GM19238 (cell line): Measurements from ENCODE around the gene EN1.

Experiments
- DNase-seq: peaks from one replicate; pipeline ENCODE4 v3.0.0; 2011; ENCODE audit warnings: low spot score; ENCODE audit not compliant: insufficient read length

The EN1 gene

GRCh38 chr2:118843483-118844132 is 3.8 kb downstream of the EN1 start:
- no peak for DNase-seq

- no peak for DNase-seq
Observed at GRCh38 chr2:118842661-118843482, 4.6 kb downstream of the EN1 start.

GRCh38 chr2:118841828-118842461 is 5.5 kb downstream of the EN1 start:
- no peak for DNase-seq

- no peak for DNase-seq
Observed at GRCh38 chr2:118841450-118841827, 6.0 kb downstream of the EN1 start.

GRCh38 chr2:118838741-118839455 is 8.6 kb downstream of the EN1 start:
- no peak for DNase-seq

GRCh38 chr2:118837621-118838020 is 9.8 kb downstream of the EN1 start:
- no peak for DNase-seq

- DNase-seq: no peak
Observed at GRCh38 chr2:118837067-118837466, 10.4 kb downstream of the EN1 start.

- DNase-seq: no peak
Observed at GRCh38 chr2:118836411-118836930, 11.0 kb downstream of the EN1 start.

- no peak for DNase-seq
Observed at GRCh38 chr2:118835746-118836410, 11.6 kb downstream of the EN1 start.

GRCh38 chr2:118834901-118835745 is 12.3 kb downstream of the EN1 start:
- no peak for DNase-seq

GRCh38 chr2:118834440-118834810 is 13.0 kb downstream of the EN1 start:
- no peak for DNase-seq

GRCh38 chr2:118833716-118834439 is 13.6 kb downstream of the EN1 start:
- DNase-seq: no peak

GRCh38 chr2:118832791-118833715 is 14.4 kb downstream of the EN1 start:
- no peak for DNase-seq

- no peak for DNase-seq
Observed at GRCh38 chr2:118832071-118832790, 15.2 kb downstream of the EN1 start.

GRCh38 chr2:118830881-118831280 is 16.6 kb downstream of the EN1 start:
- no peak for DNase-seq

- DNase-seq: no peak
Observed at GRCh38 chr2:118830118-118830517, 17.3 kb downstream of the EN1 start.

GRCh38 chr2:118826093-118826492 is 21.4 kb downstream of the EN1 start:
- DNase-seq: no peak

GRCh38 chr2:118823633-118824032 is 23.8 kb downstream of the EN1 start:
- DNase-seq: no peak
